Left renal pelvis (tissue), 4 donors: Measurements from ENCODE around the gene C1orf35. TPM values are rescaled to one million over a fixed set of nuclear protein-coding genes. Genes with fewer than 3 reads are reported as not detected.

Source experiments
- polyA plus RNA-seq, 4 donors: library from polyadenylated mRNA; unstranded; fragments of 120-200 nt; gene quantifications; one replicate each; pipeline ENCODE4 v1.2.1, GENCODE V29; 2013; ENCODE audit not compliant: insufficient read length in 4 of 4

C1orf35 gene
- polyA plus RNA-seq, 4 donors = 11.5 to 26.3 (median 13.9) TPM

Other genes with a start within 250 kb of the C1orf35 start
- 1 to 10 TPM; 1.1 to 9.3 (median 1.8) TPM for gene WNT9A, start 155.4 kb downstream of the C1orf35 start, polyA plus RNA-seq
- gene WNT3A, start 96.3 kb downstream of the C1orf35 start, polyA plus RNA-seq = under 1 TPM in 3 of 4 donors, not detected in 1; 0.09 to 0.16 (median 0.12) TPM
- gene ARF1, start 20.6 kb downstream of the C1orf35 start, polyA plus RNA-seq = 100 to 1,000 TPM; 322 to 353 (median 340) TPM
- gene MRPL55, start 6.0 kb upstream of the C1orf35 start, polyA plus RNA-seq = 10 to 100 TPM; 35.2 to 56.0 (median 39.1) TPM
- gene GUK1, start 37.0 kb upstream of the C1orf35 start, polyA plus RNA-seq = 100 to 1,000 TPM; 106 to 149 (median 120) TPM
- 1 to 10 TPM in 2 of 4 donors, under 1 TPM in 2; 0.57 to 2.2 (median 0.97) TPM for gene GJC2, start 46.6 kb upstream of the C1orf35 start, polyA plus RNA-seq
- gene IBA57, start 62.5 kb upstream of the C1orf35 start, polyA plus RNA-seq = 1 to 10 TPM; 3.9 to 7.0 (median 4.5) TPM
- 10 to 100 TPM; 14.3 to 42.9 (median 24.9) TPM for gene OBSCN, start 104.7 kb upstream of the C1orf35 start, polyA plus RNA-seq